A549 (cell line): ENCODE results near the gene ARL6IP6. TPM values are rescaled to one million over a fixed set of nuclear protein-coding genes. Genes with fewer than 3 reads are reported as not detected.

ENCODE experiments used
- ATAC-seq, 2 experiments: fragments of 200-7000 bp in 1 of 2; fragments of >200 bp in 1 of 2; cut with Nextera tagmentation in 1 of 2; cut with Tn5 transposase in 1 of 2; 3 replicates each; pipeline versions ENCODE4 v1.8.0 to v1.9.1; 2018 to 2020; ENCODE audit warnings: mild to moderate bottlenecking in 1 of 2, moderate library complexity in 1 of 2
- CTCF ChIA-PET: fragments of 300-600 bp; sonication (Branson Sonifier 250); formaldehyde crosslinking; extraction: SDS; loops from one replicate; lab custom pipeline; 2021; ENCODE audit warnings: antibody characterized with exemption, inconsistent platforms; lab: Yijun Ruan, JAX
- POLR2A ChIA-PET: fragments of 350-600 bp; formaldehyde crosslinking; extraction: SDS; loops from one replicate; lab custom pipeline; 2021; ENCODE audit warnings: antibody characterized with exemption, inconsistent platforms; lab: Yijun Ruan, JAX
- DNase-seq, 2 experiments: peaks; one replicate each; pipeline versions ENCODE4 v3.0.0 to v3.0.0-alpha.2; 2011 to 2016; ENCODE audit warnings: low read depth in 1 of 2, low spot score in 1 of 2
- FAIRE-seq: peaks from 2 replicates; lab custom pipeline; 2011; peaks lifted over from hg19 to GRCh38; lab: Jason Lieb, UNC
- H3K27ac ChIP-seq, 2 experiments: fragments of >200 bp; sonication (Bioruptor Twin); formaldehyde crosslinking; 3 replicates each; pipeline ENCODE4 v1.5.1; 2016 to 2017
- H3K4me1 ChIP-seq: fragments of >200 bp; sonication (Bioruptor Twin); formaldehyde crosslinking; 3 replicates; pipeline ENCODE4 v1.6.1; 2016
- H3K4me2 ChIP-seq: fragments of >200 bp; sonication (Bioruptor Twin); formaldehyde crosslinking; 3 replicates; pipeline ENCODE4 v1.6.1; 2016
- H3K4me3 ChIP-seq: fragments of >200 bp; sonication (Bioruptor Twin); formaldehyde crosslinking; 3 replicates; pipeline ENCODE4 v1.5.1; 2016
- H3K9me3 ChIP-seq: fragments of >200 bp; sonication (Bioruptor Twin); formaldehyde crosslinking; 3 replicates; pipeline ENCODE4 v1.6.1; 2016
- CBX8 ChIP-seq: fragments of 200-600 bp; sonication (generic); IDR thresholded peaks from 2 replicates; pipeline ENCODE4 v1.6.1; 2016
- CEBPB ChIP-seq, 2 experiments: fragments of >200 bp in 1 of 2; sonication (Bioruptor Twin) in 1 of 2; formaldehyde crosslinking in 1 of 2; IDR thresholded peaks; 2 replicates each; pipeline ENCODE4 v1.6.1; 2012 to 2016
- CTCF ChIP-seq: fragments of >200 bp; sonication (Bioruptor Twin); formaldehyde crosslinking; IDR thresholded peaks from 3 replicates; pipeline ENCODE4 v1.5.1; 2016
- E2F6 ChIP-seq: IDR thresholded peaks from 2 replicates; pipeline ENCODE4 v1.6.1; 2012; ENCODE audit warnings: low read depth, borderline replicate concordance
- EHF ChIP-seq: fragments of 250-450 bp; sonication (Bioruptor Pico); IDR thresholded peaks from 2 replicates; pipeline ENCODE4 v1.5.0; 2020; ENCODE audit warnings: mild to moderate bottlenecking
- EP300 ChIP-seq, 2 experiments: fragments of >200 bp; sonication (Bioruptor Twin); formaldehyde crosslinking; IDR thresholded peaks; 2 replicates in 1 of 2; 3 replicates in 1 of 2; pipeline ENCODE4 v1.6.1; 2016 to 2017
- GATA3 ChIP-seq: IDR thresholded peaks from 2 replicates; pipeline ENCODE4 v1.6.1; 2012; ENCODE audit warnings: borderline replicate concordance
- HDAC2 ChIP-seq: fragments of 200-600 bp; sonication (generic); IDR thresholded peaks from 2 replicates; pipeline ENCODE4 v1.6.1; 2016
- HES2 ChIP-seq: fragments of >200 bp; sonication (Bioruptor Twin); formaldehyde crosslinking; IDR thresholded peaks from 2 replicates; pipeline ENCODE4 v1.6.1; 2016
- HOXA7 ChIP-seq: fragments of 250-450 bp; sonication (Bioruptor Pico); IDR thresholded peaks from 2 replicates; pipeline ENCODE4 v1.5.0; 2020; ENCODE audit warnings: mild to moderate bottlenecking, moderate library complexity
- HOXB13 ChIP-seq: fragments of 250-450 bp; sonication (Bioruptor Pico); IDR thresholded peaks from 2 replicates; pipeline ENCODE4 v1.5.0; 2020; ENCODE audit warnings: low read depth, mild to moderate bottlenecking, moderate library complexity
- HOXB5 ChIP-seq: fragments of 250-450 bp; sonication (Bioruptor Pico); IDR thresholded peaks from 2 replicates; pipeline ENCODE4 v1.5.0; 2020; ENCODE audit warnings: mild to moderate bottlenecking, moderate library complexity
- JUNB ChIP-seq: fragments of >200 bp; sonication (Bioruptor Twin); formaldehyde crosslinking; IDR thresholded peaks from 2 replicates; pipeline ENCODE4 v1.6.1; 2016
- KDM5A ChIP-seq: fragments of 200-600 bp; sonication (generic); IDR thresholded peaks from 2 replicates; pipeline ENCODE4 v1.6.1; 2016; ENCODE audit warnings: antibody characterized with exemption, mild to moderate bottlenecking
- MAFK ChIP-seq: fragments of 450-650 bp; IDR thresholded peaks from 2 replicates; pipeline ENCODE4 v1.6.1; 2014; ENCODE audit not compliant: partially characterized antibody
- NPAS2 ChIP-seq: fragments of 250-450 bp; sonication (Bioruptor Pico); IDR thresholded peaks from 2 replicates; pipeline ENCODE4 v1.8.0; 2022; ENCODE audit warnings: mild to moderate bottlenecking, moderate library complexity, borderline replicate concordance
- POLR2AphosphoS2 ChIP-seq: conservative IDR thresholded peaks from 2 replicates; pipeline ENCODE4 v1.6.1; 2012; ENCODE audit warnings: low read length, improper control_type of control experiment, inconsistent platforms
- RAD21 ChIP-seq, 2 experiments: fragments of >200 bp in 1 of 2; sonication (Bioruptor Twin) in 1 of 2; formaldehyde crosslinking in 1 of 2; IDR thresholded peaks in 1 of 2; conservative IDR thresholded peaks in 1 of 2; 2 replicates in 1 of 2; 3 replicates in 1 of 2; pipeline ENCODE4 v1.6.1; 2012 to 2018; ENCODE audit warnings: inconsistent platforms in 1 of 2
- RFX5 ChIP-seq: fragments of 450-650 bp; IDR thresholded peaks from 2 replicates; pipeline ENCODE4 v1.7.1; 2014; ENCODE audit warnings: antibody characterized with exemption, mild to moderate bottlenecking, moderate library complexity
- SMC3 ChIP-seq: fragments of >200 bp; sonication (Bioruptor Twin); formaldehyde crosslinking; IDR thresholded peaks from 3 replicates; pipeline ENCODE4 v1.6.1; 2018; ENCODE audit warnings: inconsistent platforms
- SREBF2 ChIP-seq: fragments of 450-650 bp; IDR thresholded peaks from 2 replicates; pipeline ENCODE4 v1.6.1; 2014; ENCODE audit warnings: mild to moderate bottlenecking, moderate library complexity
- TFCP2L1 ChIP-seq: fragments of 250-450 bp; sonication (Bioruptor Pico); IDR thresholded peaks from 2 replicates; pipeline ENCODE4 v1.5.0; 2021; ENCODE audit warnings: mild to moderate bottlenecking
- WGBS: methylation state at CpG from one replicate; pipeline ENCODE4 v1.1.6; 2017; ENCODE audit errors: missing lambda C conversion rate; 5-methylcytosine and 5-hydroxymethylcytosine counted together
- polyA plus RNA-seq, 4 experiments: library from polyadenylated mRNA; depleted of rRNA in 3 of 4; stranded (reverse); fragments of >200 nt; fragmentation: RNase III in 1 of 4; extraction: RNeasy Plus Mini Kit Qiagen cat#74134 plus additional on column Dnase treatment in 1 of 4; gene quantifications; 2 replicates in 3 of 4; 3 replicates in 1 of 4; pipeline ENCODE4 v1.2.3, GENCODE V29; 2011 to 2017
- TF ChIP-seq, protein P1 (sequence below): fragments of 150-350 bp; IDR thresholded peaks from 2 replicates; pipeline ENCODE4 v1.6.1; 2014; ENCODE audit warnings: low read depth, mild to moderate bottlenecking, low read length
- TF ChIP-seq, protein P2 (sequence below): IDR thresholded peaks from 2 replicates; pipeline ENCODE4 v1.6.1; 2012

Gene ARL6IP6
- polyA plus RNA-seq, 2 of the 4 experiments (the other 2 are of a cell fraction), result 28.1 to 72.7 TPM

- DNase-seq, result no peak
- ChIA-PET POLR2A (no interaction called here), CTCF (no interaction called here)
- TF ChIP-seq POLR2AphosphoS2, result no peak
- TF ChIP-seq CBX8, result no peak
- no peak for TF ChIP-seq HDAC2
- TF ChIP-seq, protein P1, sequence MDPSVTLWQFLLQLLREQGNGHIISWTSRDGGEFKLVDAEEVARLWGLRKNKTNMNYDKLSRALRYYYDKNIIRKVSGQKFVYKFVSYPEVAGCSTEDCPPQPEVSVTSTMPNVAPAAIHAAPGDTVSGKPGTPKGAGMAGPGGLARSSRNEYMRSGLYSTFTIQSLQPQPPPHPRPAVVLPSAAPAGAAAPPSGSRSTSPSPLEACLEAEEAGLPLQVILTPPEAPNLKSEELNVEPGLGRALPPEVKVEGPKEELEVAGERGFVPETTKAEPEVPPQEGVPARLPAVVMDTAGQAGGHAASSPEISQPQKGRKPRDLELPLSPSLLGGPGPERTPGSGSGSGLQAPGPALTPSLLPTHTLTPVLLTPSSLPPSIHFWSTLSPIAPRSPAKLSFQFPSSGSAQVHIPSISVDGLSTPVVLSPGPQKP, result no peak
- TF ChIP-seq EHF (CRISPR knock-in tag), result no peak
- no peak for TF ChIP-seq HOXB13
- no peak for TF ChIP-seq TFCP2L1
- no peak for TF ChIP-seq RFX5
- TF ChIP-seq SREBF2, result no peak
- no peak for TF ChIP-seq KDM5A
- no peak for TF ChIP-seq RAD21 (conservative IDR thresholded peaks at IDR 0.05 in 1 of 2, IDR thresholded peaks at IDR 0.05 in 1 of 2)
- TF ChIP-seq JUNB, result no peak
- TF ChIP-seq HOXA7 (CRISPR knock-in tag), result no peak
- TF ChIP-seq HOXB5 (CRISPR knock-in tag), result no peak
- no peak for TF ChIP-seq MAFK
- no peak for TF ChIP-seq CTCF
- TF ChIP-seq E2F6, result no peak
- Histone ChIP-seq H3K9me3 (no peaks in the 10 kb centered on the region), H3K4me1 (no peaks in the 10 kb centered on the region), H3K27ac (no peak overlapping the region), H3K4me3 (no peak overlapping the region), H3K4me2 (no peak overlapping the region)
- 43% methylated on average over 3 of the region's 3 CpGs for WGBS
- FAIRE-seq, result no peak
- ATAC-seq, result no peak
Observed at GRCh38 chr2:152791979-152792378, 73.6 kb downstream of the ARL6IP6 start.

GRCh38 chr2:152792974-152793373 is 74.6 kb downstream of the ARL6IP6 start:
- 81% methylated on average over 4 of the region's 4 CpGs for WGBS
- TF ChIP-seq EP300 (IDR thresholded peaks at IDR 0.05), result no peak
- TF ChIP-seq, protein P1, result no peak
- no peak for TF ChIP-seq SMC3
- TF ChIP-seq NPAS2 (CRISPR knock-in tag), result no peak
- no peak for TF ChIP-seq CEBPB (IDR thresholded peaks at IDR 0.05)
- TF ChIP-seq, all 56 proteins: peak for 0
- no peak overlapping the region for H3K4me3 ChIP-seq
- H3K27ac ChIP-seq, result no peak overlapping the region
- no peak overlapping the region for H3K4me2 ChIP-seq
- ChIA-PET POLR2A (no interaction called here), CTCF (no interaction called here)
- DNase-seq (no peak), ATAC-seq (no peak), FAIRE-seq (no peak)
- no peaks in the 10 kb centered on the region for H3K9me3 ChIP-seq
- no peaks in the 10 kb centered on the region for H3K4me1 ChIP-seq

GRCh38 chr2:152796941-152797340 is 78.5 kb downstream of the ARL6IP6 start:
- no peak overlapping the region for H3K27ac ChIP-seq
- ChIA-PET POLR2A (no interaction called here), CTCF (no interaction called here)
- ATAC-seq, result no peak
- no peak for DNase-seq
- FAIRE-seq, result no peak
- H3K9me3 ChIP-seq, result no peaks in the 10 kb centered on the region
- H3K4me2 ChIP-seq, result no peak overlapping the region
- WGBS, result 53% methylated on average over 1 of the region's 1 CpG
- TF ChIP-seq HES2 (no peak), GATA3 (no peak), HOXB13 (no peak), HDAC2 (no peak), CBX8 (no peak)
- TF ChIP-seq, protein P2, sequence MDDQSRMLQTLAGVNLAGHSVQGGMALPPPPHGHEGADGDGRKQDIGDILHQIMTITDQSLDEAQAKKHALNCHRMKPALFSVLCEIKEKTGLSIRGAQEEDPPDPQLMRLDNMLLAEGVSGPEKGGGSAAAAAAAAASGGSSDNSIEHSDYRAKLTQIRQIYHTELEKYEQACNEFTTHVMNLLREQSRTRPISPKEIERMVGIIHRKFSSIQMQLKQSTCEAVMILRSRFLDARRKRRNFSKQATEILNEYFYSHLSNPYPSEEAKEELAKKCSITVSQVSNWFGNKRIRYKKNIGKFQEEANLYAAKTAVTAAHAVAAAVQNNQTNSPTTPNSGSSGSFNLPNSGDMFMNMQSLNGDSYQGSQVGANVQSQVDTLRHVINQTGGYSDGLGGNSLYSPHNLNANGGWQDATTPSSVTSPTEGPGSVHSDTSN, result no peak
- TF ChIP-seq, all 56 proteins: peak for 0
- no peaks in the 10 kb centered on the region for H3K4me1 ChIP-seq
- H3K4me3 ChIP-seq, result no peak overlapping the region
